Glutamatergic neuron (in vitro differentiated cells): ENCODE measurements around the gene SPAG9. TPM values are rescaled to one million over a fixed set of nuclear protein-coding genes. Genes with fewer than 3 reads are reported as not detected.

Source experiments
- DNase-seq: peaks from one replicate; pipeline ENCODE4 v3.0.0; 2022
- H3K27ac Mint-ChIP-seq: one replicate; pipeline ENCODE4 v1.8.0; 2020; ENCODE audit warnings: mild to moderate bottlenecking, mixed read lengths, inconsistent platforms; ENCODE audit not compliant: unreplicated experiment
- H3K27me3 Mint-ChIP-seq: one replicate; pipeline ENCODE4 v1.8.0; 2020; ENCODE audit warnings: mild to moderate bottlenecking, moderate library complexity, mixed read lengths, inconsistent platforms; ENCODE audit not compliant: unreplicated experiment
- H3K36me3 Mint-ChIP-seq: one replicate; pipeline ENCODE4 v1.8.0; 2020; ENCODE audit warnings: mild to moderate bottlenecking, mixed read lengths, inconsistent platforms; ENCODE audit not compliant: unreplicated experiment
- H3K4me1 Mint-ChIP-seq: one replicate; pipeline ENCODE4 v1.8.0; 2020; ENCODE audit warnings: mild to moderate bottlenecking, low read depth, mixed read lengths, inconsistent platforms; ENCODE audit not compliant: unreplicated experiment
- H3K4me3 Mint-ChIP-seq: one replicate; pipeline ENCODE4 v1.8.0; 2020; ENCODE audit warnings: mild to moderate bottlenecking, mixed read lengths, inconsistent platforms; ENCODE audit not compliant: unreplicated experiment
- H3K9me3 Mint-ChIP-seq: one replicate; pipeline ENCODE4 v1.8.0; 2020; ENCODE audit warnings: mild to moderate bottlenecking, moderate library complexity, mixed read lengths, inconsistent platforms; ENCODE audit not compliant: unreplicated experiment
- total RNA-seq: library from RNA; stranded (reverse); fragmentation: NEBNext Ultra II Directional; extraction: Animal tissue kit (Norgen Biotek cat#: 25700); gene quantifications from one replicate; pipeline ENCODE4 v1.2.1, GENCODE V29; 2021; ENCODE audit not compliant: unreplicated experiment
- TF ChIP-seq, protein P1 (sequence below): fragments of 200-600 bp; sonication (generic); IDR thresholded peaks from one replicate; pipeline ENCODE4 v1.5.0; 2021; ENCODE audit not compliant: partially characterized antibody, unreplicated experiment

Gene SPAG9
- total RNA-seq, 1 donor from 2014 or later: 327 TPM

DNA sequence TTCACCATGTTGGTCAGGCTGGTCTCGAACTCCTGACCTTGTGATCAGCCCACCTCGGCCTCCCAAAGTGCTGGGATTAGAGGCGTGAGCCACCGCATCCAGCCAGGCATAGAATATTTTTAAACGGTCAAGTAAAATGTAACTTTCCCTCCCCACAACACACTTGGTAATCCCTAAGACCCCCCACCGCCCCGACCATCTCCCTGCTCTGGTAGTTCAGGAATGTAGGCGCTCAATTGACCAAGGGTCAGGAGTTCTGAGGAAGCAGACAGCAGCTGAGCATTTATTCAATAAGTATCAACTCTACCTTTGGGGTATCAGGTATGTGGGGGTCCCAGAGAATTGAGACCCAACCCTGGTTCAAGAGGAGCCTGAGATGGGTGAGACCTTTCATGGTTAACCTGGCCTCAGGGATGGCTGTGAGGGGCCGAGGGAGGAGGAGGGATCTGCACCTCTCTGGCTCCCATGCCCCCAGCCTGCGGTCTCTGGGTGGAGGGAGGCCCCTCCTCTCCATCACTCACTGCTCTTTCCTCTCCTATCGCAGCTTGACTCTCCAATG, 206.1 kb downstream of the SPAG9 start:
- TF ChIP-seq, protein P1, sequence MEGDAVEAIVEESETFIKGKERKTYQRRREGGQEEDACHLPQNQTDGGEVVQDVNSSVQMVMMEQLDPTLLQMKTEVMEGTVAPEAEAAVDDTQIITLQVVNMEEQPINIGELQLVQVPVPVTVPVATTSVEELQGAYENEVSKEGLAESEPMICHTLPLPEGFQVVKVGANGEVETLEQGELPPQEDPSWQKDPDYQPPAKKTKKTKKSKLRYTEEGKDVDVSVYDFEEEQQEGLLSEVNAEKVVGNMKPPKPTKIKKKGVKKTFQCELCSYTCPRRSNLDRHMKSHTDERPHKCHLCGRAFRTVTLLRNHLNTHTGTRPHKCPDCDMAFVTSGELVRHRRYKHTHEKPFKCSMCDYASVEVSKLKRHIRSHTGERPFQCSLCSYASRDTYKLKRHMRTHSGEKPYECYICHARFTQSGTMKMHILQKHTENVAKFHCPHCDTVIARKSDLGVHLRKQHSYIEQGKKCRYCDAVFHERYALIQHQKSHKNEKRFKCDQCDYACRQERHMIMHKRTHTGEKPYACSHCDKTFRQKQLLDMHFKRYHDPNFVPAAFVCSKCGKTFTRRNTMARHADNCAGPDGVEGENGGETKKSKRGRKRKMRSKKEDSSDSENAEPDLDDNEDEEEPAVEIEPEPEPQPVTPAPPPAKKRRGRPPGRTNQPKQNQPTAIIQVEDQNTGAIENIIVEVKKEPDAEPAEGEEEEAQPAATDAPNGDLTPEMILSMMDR: no peak
- Mint-ChIP-seq H3K4me3 (no peak overlapping the region), H3K4me1 (peaks cover 11% of the 10 kb centered on the region), H3K36me3 (no peaks in the 10 kb centered on the region), H3K27me3 (peaks cover 3% of the 10 kb centered on the region), H3K27ac (no peak overlapping the region), H3K9me3 (no peaks in the 10 kb centered on the region)
- no peak for DNase-seq

DNA sequence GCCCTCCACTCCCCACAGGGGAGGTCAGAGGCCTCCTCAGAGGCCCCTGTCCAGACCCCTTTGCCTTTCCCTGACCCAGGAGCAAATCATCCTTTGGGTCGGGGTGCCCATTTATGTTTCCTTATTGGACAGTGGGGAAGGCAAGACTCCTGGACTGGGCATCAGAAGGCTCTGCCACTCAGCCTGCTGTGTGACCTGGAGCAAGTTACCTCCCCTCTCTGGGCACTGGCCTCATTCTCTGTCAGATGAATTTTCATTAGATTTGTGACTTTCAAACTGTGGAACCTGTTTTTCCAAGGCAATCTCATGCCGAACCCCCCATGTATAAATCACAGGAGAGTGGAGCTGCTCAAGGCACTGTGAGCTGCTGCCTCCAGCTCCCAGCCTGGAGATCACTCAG, 207.5 kb downstream of the SPAG9 start:
- no peaks in the 10 kb centered on the region for H3K9me3 Mint-ChIP-seq
- no peak overlapping the region for H3K27ac Mint-ChIP-seq
- H3K27me3 Mint-ChIP-seq: peaks cover 4% of the 10 kb centered on the region
- DNase-seq: no peak
- no peaks in the 10 kb centered on the region for H3K36me3 Mint-ChIP-seq
- peaks cover 4% of the 10 kb centered on the region for H3K4me1 Mint-ChIP-seq
- TF ChIP-seq, protein P1: no peak
- H3K4me3 Mint-ChIP-seq: no peak overlapping the region

Other genes starting within 250 kb of the SPAG9 start
- gene NME1, start 32.7 kb upstream of the SPAG9 start, total RNA-seq: 125 TPM
- gene NME2, start 45.5 kb upstream of the SPAG9 start, total RNA-seq: 245 TPM
- 32.3 TPM for gene MBTD1, start 139.2 kb upstream of the SPAG9 start, total RNA-seq
- gene UTP18, start 139.7 kb upstream of the SPAG9 start, total RNA-seq: 23.9 TPM